Measurements from ENCODE around the gene GMPPB. TPM values are rescaled to one million over a fixed set of nuclear protein-coding genes. Genes with fewer than 3 reads are reported as not detected.

Gene GMPPB
- total and polyA plus RNA-seq, 2 of the 8 experiments (the other 6 are each of a cell fraction or from before 2014, with no cell fraction given): 20.9 to 23.9 TPM

- TF ChIP-seq CBX5 (IDR thresholded peaks at IDR 0.05; ENCODE audit: low read depth, low read length): no peak
- TF ChIP-seq SIN3A (conservative IDR thresholded peaks at IDR 0.05 in 1 of 2, IDR thresholded peaks at IDR 0.05 in 1 of 2; ENCODE audit: low read depth in 1 of 2, low read length in 2 of 2): no peak
- no peak for TF ChIP-seq YY1 (IDR thresholded peaks at IDR 0.05; ENCODE audit: low read depth, low read length)
- no peak for TF ChIP-seq RXRA (IDR thresholded peaks at IDR 0.05; ENCODE audit: insufficient read depth, low read depth, low read length)
- TF ChIP-seq POLR2A (IDR thresholded peaks at IDR 0.05; ENCODE audit: control extremely low read depth in 1 of 2, low read depth in 2 of 2, low read length in 2 of 2): no peak
- no peak for TF ChIP-seq MAFK (IDR thresholded peaks at IDR 0.05; ENCODE audit: low read depth, low read length)
Measured at GRCh38 chr3:49734752-49735151, 11.0 kb upstream of the GMPPB start (continued).

Data from H1 (cell line).